ENCODE measurements around the gene MYMX. TPM values are rescaled to one million over a fixed set of nuclear protein-coding genes. Genes with fewer than 3 reads are reported as not detected.

MYMX gene
- total RNA-seq, 2 experiments from 2014 or later, result not detected

GRCh38 chr6:44190715-44191114 lies 26.0 kb upstream of the MYMX start:
- ChIA-PET CTCF (no interaction called here), POLR2A (interaction anchor here (0.6 kb wide), 1 partner anchor 1258 kb away, joined by 3 read pairs; no protein-coding TSS in a partner anchor)
- Mint-ChIP-seq H3K27ac (no peak overlapping the region), H3K4me3 (no peak overlapping the region), H3K4me1 (ENCODE audit: low read depth) (peaks cover 8% of the 10 kb centered on the region), H3K36me3 (ENCODE audit: low read depth) (no peaks in the 10 kb centered on the region), H3K27me3 (no peaks in the 10 kb centered on the region), H3K9me3 (no peaks in the 10 kb centered on the region)
- TF ChIP-seq CTCF (IDR thresholded peaks at IDR 0.05), result no peak
- Histone ChIP-seq H3K27me3 (ENCODE audit: control insufficient read depth in 1 of 2, insufficient read depth in 2 of 2, low read length in 2 of 2) (no peaks in the 10 kb centered on the region), H3K9me3 (ENCODE audit: control insufficient read depth in 1 of 2, insufficient read depth in 1 of 2, low read length in 2 of 2) (no peaks in the 10 kb centered on the region), H3K36me3 (ENCODE audit: insufficient read depth, low read length) (no peaks in the 10 kb centered on the region), H3K4me3 (ENCODE audit: low read length) (no peak overlapping the region), H3K4me1 (ENCODE audit: insufficient read depth, low read length) (peaks cover 7% of the 10 kb centered on the region), H3K27ac (ENCODE audit: low read depth in 1 of 2, low read length in 2 of 2) (no peak overlapping the region)
- ATAC-seq (ENCODE audit: poor library complexity) (no peak), DNase-seq (no peak)
- intact Hi-C loops (cut with DNase I, micrococcal nuclease), result no loop called here

GRCh38 chr6:44192428-44193041 lies 24.2 kb upstream of the MYMX start:
- intact Hi-C loops (cut with DNase I, micrococcal nuclease), result no loop called here
- H3K36me3 Mint-ChIP-seq (ENCODE audit: low read depth), result no peaks in the 10 kb centered on the region
- no peak for TF ChIP-seq CTCF (IDR thresholded peaks at IDR 0.05)
- ChIA-PET CTCF (no interaction called here), POLR2A (no interaction called here)
- DNase-seq (no peak), ATAC-seq (ENCODE audit: poor library complexity) (no peak)
- no peak overlapping the region for H3K27ac ChIP-seq (ENCODE audit: low read depth in 1 of 2, low read length in 2 of 2)
- H3K27me3 Mint-ChIP-seq, result no peaks in the 10 kb centered on the region
- no peaks in the 10 kb centered on the region for H3K4me1 Mint-ChIP-seq (ENCODE audit: low read depth)
- H3K4me3 ChIP-seq (ENCODE audit: low read length), result no peak overlapping the region
- H3K9me3 ChIP-seq (ENCODE audit: control insufficient read depth in 1 of 2, insufficient read depth in 1 of 2, low read length in 2 of 2), result no peaks in the 10 kb centered on the region
- H3K27ac Mint-ChIP-seq, result no peak overlapping the region
- no peaks in the 10 kb centered on the region for H3K4me1 ChIP-seq (ENCODE audit: insufficient read depth, low read length)
- H3K9me3 Mint-ChIP-seq, result no peaks in the 10 kb centered on the region
- no peaks in the 10 kb centered on the region for H3K27me3 ChIP-seq (ENCODE audit: control insufficient read depth in 1 of 2, insufficient read depth in 2 of 2, low read length in 2 of 2)
- no peaks in the 10 kb centered on the region for H3K36me3 ChIP-seq (ENCODE audit: insufficient read depth, low read length)
- H3K4me3 Mint-ChIP-seq, result no peak overlapping the region

GRCh38 chr6:44193307-44193910 lies 23.3 kb upstream of the MYMX start:
- no peaks in the 10 kb centered on the region for H3K36me3 Mint-ChIP-seq (ENCODE audit: low read depth)
- no peak overlapping the region for H3K4me3 ChIP-seq (ENCODE audit: low read length)
- POLR2A ChIA-PET, result no interaction called here
- H3K36me3 ChIP-seq (ENCODE audit: insufficient read depth, low read length), result no peaks in the 10 kb centered on the region
- no peaks in the 10 kb centered on the region for H3K9me3 Mint-ChIP-seq
- CTCF ChIA-PET, result no interaction called here
- no peak for DNase-seq
- no peak overlapping the region for H3K27ac ChIP-seq (ENCODE audit: low read depth in 1 of 2, low read length in 2 of 2)
- no peak overlapping the region for H3K27ac Mint-ChIP-seq
- H3K4me1 ChIP-seq (ENCODE audit: insufficient read depth, low read length), result no peaks in the 10 kb centered on the region
- H3K9me3 ChIP-seq (ENCODE audit: control insufficient read depth in 1 of 2, insufficient read depth in 1 of 2, low read length in 2 of 2), result no peaks in the 10 kb centered on the region
- no peak overlapping the region for H3K4me3 Mint-ChIP-seq
- no peaks in the 10 kb centered on the region for H3K4me1 Mint-ChIP-seq (ENCODE audit: low read depth)
- intact Hi-C loops (cut with DNase I, micrococcal nuclease), result no loop called here
- TF ChIP-seq CTCF (IDR thresholded peaks at IDR 0.05), result no peak
- no peak for ATAC-seq (ENCODE audit: poor library complexity)
- no peaks in the 10 kb centered on the region for H3K27me3 Mint-ChIP-seq
- no peaks in the 10 kb centered on the region for H3K27me3 ChIP-seq (ENCODE audit: control insufficient read depth in 1 of 2, insufficient read depth in 2 of 2, low read length in 2 of 2)

All from CD4-positive, alpha-beta T cell (primary cell).